Cortex of kidney (tissue), 1 donor: ENCODE results near the gene SEL1L2.
A peak's percentile ranks its signal among the peaks of the same experiment; 100 is the strongest.
"Not testable (repeated sequence)": the region's sequence is repeated elsewhere in the genome, so short reads cannot be mapped to it uniquely, and the experiment has no call there.

ENCODE experiments used
- DNase-seq: peaks from one replicate; lab custom pipeline; 2025; lab: John Stamatoyannopoulos, UW

The SEL1L2 gene, protein sequence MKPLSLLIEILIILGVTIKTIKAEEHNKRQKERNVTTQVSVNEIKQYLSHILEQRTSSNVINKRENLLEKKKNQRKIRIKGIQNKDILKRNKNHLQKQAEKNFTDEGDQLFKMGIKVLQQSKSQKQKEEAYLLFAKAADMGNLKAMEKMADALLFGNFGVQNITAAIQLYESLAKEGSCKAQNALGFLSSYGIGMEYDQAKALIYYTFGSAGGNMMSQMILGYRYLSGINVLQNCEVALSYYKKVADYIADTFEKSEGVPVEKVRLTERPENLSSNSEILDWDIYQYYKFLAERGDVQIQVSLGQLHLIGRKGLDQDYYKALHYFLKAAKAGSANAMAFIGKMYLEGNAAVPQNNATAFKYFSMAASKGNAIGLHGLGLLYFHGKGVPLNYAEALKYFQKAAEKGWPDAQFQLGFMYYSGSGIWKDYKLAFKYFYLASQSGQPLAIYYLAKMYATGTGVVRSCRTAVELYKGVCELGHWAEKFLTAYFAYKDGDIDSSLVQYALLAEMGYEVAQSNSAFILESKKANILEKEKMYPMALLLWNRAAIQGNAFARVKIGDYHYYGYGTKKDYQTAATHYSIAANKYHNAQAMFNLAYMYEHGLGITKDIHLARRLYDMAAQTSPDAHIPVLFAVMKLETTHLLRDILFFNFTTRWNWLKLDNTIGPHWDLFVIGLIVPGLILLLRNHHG

DNA sequence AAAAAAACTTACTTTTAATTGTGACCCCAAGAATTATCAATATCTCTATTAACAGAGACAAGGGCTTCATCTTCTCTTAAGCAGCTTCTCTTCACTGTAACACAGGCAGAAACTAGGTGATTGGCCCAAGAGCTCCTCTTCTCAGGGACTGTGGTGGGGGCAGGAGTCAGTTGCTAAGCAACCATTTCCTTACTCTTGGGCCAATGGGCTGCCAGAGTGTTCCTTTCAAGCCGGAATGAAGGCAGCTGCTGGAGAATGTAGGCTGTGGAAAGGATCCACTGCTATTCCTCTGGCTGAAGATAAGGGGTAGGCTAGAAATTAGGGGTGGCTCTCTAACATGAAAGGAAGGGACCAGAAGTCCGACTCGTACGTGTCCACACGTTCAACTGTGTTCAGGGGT lies at the start of gene SEL1L2:
Gene SEL1L2, minus strand, starts transcription at position 150 of the 400 bp plus-strand sequence. Its CDS starts 80 bp downstream, at position 70.
- no peak for DNase-seq

DNA sequence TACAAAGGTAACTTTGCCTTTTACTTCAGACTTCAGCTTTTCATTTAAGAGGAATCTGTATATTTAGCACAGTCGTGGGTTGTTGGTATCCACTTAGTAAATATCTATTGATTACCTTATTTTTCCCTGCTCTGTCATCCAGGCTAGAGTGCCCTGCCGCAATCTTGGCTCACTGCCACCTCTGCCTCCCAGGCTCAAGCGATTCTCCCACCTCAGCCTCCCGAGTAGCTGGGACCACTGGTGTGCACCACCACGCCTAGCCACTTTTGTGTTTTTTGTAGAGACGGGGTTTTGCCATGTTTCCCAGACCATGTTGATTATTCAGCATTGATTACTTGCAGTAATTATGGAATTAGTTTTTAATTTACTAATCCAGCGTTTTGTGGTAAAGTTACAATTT lies 46.2 kb upstream of the SEL1L2 start:
- DNase-seq, result no peak

DNA sequence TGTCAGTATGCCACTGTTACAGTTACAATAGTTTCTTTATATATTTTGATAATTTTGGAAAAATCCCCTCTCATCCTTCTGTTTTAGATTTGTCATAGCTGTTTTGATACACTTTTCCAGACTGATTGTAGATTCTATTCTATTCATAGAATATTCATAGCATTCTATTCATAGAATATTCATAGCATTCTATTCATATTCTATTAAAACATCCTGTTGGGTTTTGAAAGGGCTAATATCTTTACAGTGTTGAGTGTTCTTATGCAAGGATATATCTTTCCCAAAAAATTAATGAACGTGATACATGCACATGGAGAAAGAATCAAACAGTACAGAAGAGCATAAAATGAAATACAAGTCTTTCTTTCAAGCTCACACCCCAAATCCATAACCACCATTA lies 42.9 kb upstream of the SEL1L2 start:
- no peak for DNase-seq

DNA sequence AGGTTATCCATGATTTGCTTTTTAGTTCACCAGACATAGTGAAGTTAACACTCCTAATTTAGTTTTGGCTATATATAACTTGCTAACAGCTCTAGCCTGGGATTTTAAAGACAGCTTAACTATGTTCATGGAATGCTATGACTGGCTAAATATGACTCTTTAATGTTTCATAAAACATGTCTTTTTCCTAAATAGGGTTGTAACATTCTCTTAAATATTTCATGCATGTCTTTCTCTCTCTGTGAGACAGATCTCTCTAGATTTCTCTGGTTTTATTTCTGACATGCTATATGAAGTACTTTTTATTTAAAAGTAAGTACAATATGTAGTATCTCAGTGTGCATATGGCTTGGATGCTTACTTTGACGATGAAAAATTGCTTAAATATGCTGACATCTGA lies 40.6 kb upstream of the SEL1L2 start:
- DNase-seq, result no peak

DNA sequence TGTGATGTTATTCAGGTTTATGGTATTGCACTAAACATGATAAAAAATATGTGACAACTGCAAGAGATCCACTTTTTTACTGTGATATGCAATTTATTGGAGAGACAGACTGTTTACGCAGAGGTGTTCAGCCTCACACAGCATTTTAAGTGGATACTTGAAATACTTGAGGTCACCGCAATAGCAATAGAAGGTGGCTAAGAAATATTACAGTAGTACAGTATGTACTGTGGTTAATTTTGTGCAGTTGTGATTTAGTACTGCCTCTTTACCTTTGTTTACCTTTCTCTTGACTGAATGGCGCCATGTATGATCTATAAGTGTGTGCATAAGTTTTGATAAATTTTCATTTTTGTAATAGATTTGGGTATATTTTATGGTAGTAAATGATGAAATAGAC lies 22.3 kb upstream of the SEL1L2 start:
- no peak for DNase-seq

DNA sequence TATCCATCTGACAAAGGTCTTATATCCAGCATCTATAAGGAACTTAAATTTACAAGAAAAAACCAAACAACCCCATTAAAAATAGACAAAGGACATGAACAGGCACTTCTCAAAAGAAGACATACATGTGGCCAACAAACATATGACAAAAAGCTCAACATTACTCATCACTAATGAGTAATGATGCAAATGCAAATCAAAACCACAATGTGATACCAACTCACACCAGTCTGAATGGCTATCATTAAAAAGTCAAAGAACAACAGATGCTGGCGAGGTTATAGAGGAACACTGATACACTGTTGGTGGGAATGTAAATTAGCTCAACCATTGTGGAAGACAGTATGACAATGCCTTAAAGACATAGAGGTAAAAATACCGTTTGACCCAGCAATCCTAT lies 18.8 kb upstream of the SEL1L2 start:
- no peak for DNase-seq

DNA sequence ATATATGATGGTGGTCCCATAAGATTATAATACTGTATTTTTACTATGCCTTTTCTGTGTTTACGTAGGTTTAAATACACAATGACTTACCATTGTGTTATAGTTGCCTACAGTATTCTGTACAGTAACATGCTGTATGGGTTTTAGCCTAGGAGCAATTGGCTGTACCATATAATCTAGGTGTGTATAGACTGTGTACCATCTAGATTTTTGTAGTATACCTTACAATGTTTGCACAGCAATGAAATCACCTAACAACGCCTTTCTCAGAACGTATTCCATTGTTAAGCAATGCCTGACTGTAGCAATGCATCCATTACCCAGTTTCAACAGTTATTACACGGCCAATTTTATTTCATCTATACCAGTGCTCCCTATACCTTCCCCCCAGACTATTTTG lies 15.6 kb upstream of the SEL1L2 start:
- DNase-seq, result no peak

DNA sequence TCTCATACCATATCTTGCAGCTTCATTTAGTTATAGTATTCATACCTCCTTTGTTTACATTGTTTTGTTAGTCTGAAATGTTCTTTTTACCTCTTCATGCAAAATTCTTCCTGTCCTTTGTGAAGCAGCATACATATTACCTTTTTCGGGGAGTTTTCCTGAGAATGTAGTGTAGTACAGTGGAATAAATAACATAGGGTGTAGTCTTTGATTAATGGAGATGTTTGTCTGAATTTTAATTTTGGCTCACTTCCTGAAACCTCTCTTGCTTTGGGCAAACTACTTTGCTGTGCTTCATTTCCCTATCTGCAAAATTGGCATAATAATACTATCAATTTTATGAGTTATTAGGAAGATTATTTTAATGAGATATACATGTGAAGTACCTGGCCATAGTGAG lies 10.5 kb upstream of the SEL1L2 start:
- DNase-seq, result no peak

DNA sequence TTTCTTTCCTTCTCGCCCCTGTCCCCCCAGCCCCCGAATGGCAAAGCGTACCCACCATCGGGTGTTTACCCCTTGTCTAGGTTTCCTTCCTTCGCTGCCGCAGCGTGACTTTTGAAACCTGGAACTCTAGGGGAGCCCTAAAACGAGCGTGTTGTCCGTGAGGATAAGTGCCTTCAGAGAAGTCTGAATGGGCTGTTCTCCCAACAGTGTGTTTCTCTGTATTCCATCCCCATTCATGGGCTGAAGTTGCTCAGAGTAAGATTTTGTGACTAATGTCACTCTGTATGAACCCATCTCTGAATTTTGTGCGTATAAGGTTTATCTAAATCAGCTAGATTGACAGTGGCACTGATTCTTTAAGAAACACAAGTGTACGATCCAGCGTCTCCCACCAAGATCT lies 5.9 kb upstream of the SEL1L2 start:
- no peak for DNase-seq

DNA sequence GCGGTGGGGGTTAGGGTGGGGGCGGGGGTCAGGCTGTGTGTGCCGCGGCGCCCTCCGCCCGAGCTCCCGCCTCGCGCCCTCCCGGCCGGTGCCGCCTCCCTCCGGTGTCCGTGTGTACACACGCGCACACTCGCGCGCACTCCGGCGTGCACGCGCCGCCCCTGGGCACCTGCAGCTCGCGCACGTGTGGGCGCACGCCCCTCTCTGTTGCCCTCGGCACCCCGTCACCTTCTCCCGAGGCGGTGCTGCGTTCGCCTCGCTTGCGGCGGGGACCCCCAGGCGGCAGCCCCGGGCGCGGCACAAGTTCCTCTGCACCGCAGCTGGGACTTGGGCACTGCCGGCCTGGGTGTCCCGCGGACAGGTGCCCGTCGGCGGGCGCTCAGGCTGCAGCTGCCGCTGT lies 5.4 kb upstream of the SEL1L2 start:
- no peak for DNase-seq

DNA sequence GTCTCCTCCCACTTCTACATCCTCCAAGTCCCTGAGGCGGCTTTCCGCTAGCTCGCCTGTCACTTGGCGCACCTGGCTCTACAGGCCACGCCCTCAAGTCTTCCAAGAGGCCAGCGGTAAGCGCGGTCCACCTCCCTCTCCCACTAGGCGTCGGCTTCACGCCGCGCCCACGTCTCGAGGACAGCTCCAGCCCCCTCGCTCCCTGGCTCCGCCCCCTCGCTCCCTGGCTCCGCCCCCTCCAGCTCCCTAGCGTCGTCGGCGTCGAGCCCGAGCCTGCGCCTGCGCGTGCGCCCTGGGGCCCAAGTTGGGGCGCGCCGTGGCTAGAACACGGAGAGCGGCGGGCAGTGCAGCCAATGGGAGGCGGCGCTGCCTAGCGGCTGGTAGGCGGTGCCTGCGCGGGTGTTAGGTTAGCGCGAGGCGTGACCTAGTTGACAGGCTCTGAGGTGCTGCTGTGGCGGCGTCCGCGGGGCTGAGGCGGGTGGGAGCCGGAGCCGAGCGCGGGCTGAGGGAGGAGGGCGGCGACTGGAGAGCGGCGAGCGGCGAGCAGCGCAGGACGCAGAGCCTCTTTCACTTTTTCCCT lies 4.8 kb upstream of the SEL1L2 start, which contains the start of gene MACROD2:
Gene MACROD2, plus strand, starts transcription at position 431 of the 580 bp plus-strand sequence.
- peak; percentile 85 for DNase-seq

DNA sequence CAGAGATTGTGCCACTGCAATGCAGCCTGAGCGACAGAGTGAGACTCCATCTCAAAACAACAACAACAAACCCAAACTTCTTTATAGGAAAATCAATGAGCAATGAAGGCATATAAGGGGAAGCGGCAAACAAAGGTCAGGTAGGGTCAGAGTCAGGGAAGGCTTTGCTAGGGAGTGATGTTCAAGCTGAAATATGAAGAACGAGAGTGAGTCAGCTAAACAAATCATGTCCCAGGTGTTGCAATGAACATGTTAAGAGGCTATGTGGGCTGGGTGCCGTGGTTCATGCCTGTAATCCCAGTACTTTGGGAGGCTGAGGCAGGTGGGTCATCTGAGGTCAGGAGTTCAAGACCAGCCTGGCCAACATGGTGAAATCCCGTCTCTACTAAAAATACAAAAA lies 1.5 kb upstream of the SEL1L2 start:
- not testable (repeated sequence) for DNase-seq

DNA sequence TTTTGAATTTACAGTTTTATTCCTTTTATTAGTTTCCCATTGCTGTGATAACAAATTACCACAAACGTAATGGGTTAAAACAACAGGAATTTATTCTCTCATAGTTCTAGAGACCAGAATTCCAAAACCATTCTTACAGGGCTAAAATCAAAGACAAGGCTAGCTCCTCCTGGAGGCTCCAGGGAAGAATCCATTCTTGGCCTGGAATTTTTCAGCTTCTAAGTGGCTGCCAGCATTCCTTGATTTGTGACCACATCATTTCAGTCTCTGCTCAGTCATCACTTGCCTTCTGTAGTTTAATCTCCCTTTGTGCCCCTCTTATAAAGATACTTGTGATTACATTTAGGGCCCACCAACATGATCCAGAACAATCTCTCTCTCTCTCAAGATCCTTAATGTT lies 897 bp upstream of the SEL1L2 start:
- DNase-seq, result no peak

DNA sequence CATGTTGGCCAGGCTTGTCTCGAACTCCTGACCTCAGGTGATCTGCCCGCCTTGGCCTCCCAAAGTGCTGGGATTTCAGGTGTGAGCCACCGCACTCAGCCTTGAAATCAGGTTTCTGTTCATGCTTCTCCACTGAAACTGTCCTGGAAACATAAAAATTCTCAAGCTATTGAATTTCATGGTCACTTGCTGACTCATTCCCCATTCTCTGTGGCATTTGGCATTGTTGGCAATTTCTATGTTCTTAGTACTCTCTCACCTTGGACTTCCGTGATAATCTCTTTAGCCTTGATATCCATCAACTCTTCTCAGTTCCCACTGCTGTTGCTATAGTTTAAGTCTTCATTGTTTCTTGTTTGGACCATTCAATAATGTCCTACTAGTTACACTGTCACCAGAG lies 6.2 kb downstream of the SEL1L2 start:
- DNase-seq, result no peak

DNA sequence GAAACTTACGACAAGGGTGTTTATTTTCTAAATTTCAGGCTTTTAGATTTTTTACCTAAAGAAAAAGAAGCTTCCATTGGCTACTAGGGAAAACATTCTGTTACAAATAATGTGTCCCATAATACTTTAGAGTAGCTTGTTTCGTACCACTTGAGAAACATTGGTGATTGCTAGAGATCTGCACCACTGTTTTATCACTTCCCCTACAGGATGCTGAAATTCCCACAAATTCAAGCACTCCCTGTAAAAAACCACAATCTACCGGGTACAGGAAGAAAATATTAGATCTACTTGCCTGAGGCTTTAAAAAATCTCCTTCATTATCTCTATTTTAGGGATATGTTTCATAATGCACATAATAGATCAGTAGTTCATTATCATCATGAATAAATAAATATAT lies 29.9 kb downstream of the SEL1L2 start:
- no peak for DNase-seq

DNA sequence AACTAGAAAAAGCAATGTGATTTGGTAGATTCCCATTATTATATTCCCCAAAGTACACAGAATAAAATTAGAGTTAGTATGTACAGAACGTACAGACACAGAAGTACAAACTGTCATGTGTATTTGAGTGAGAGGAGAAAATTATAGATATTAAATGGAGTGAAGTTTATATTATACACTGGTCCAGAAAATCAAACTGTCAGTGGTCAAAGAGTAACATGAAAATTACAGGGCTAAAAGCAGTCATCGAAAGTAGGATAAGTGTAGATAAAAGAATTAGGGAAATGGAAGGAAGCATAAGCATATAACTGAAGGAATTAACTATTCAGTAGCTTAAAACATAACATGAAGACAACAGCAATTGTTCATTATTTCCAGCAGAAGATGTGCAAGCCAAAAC lies 30.3 kb downstream of the SEL1L2 start:
- no peak for DNase-seq

DNA sequence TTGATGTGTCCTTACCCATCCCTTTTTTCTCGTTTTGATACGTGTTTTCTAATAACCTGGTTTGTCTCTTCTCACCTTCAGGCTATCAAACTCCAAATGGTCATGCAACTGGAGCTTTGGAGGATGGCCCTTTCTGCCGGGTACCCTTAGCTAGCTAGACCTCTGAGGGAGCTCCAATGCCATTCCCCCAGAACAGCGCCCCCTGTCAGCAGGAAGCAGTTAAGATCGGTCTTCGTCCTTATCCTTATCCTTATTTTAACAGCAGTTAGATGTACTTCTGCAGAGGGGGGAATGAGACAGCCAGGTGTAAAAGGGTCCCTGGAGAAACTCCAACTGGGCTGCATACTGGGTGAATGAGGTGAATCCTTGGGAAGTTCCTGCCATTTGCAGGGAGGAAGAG lies 37.2 kb downstream of the SEL1L2 start:
- no peak for DNase-seq

DNA sequence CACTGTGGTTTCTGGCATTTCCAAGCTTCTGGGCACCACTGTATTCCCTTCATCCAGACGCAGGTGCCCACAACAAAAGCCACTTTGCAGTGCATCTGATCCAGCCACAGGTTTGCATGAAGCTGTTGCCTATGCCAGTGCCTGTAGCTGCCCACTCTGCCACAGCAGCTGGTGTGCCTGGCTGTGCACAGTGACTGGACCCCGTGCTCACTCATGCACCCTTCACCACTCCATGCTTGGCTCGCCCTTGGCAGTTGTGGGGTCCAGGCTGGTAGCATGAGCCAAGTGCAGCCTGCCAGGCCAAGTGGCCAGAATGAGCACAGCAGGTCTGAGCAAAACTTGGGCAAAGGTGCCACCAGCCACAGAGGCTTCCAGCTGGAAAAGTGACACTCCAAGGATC lies 42.7 kb downstream of the SEL1L2 start:
- DNase-seq, result no peak

DNA sequence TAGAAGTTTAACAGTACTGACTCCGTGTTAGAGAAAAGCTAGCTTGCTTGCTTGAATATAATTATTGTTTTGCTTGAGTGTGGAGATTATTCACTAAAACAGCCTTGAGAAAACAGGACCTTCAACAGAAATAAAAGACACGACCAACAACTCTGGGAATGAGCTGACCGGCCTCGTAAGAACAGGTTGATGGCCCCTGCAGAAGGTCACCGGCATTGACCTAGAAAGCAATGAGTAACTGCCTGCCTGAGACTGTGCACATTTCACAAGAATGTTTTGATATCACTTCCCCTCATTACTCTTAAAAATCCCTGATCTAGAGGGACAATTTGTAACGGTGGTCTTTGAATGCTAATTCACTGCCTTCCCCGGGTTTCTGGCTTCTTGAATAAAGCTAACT lies 49.4 kb downstream of the SEL1L2 start:
- no peak for DNase-seq

DNA sequence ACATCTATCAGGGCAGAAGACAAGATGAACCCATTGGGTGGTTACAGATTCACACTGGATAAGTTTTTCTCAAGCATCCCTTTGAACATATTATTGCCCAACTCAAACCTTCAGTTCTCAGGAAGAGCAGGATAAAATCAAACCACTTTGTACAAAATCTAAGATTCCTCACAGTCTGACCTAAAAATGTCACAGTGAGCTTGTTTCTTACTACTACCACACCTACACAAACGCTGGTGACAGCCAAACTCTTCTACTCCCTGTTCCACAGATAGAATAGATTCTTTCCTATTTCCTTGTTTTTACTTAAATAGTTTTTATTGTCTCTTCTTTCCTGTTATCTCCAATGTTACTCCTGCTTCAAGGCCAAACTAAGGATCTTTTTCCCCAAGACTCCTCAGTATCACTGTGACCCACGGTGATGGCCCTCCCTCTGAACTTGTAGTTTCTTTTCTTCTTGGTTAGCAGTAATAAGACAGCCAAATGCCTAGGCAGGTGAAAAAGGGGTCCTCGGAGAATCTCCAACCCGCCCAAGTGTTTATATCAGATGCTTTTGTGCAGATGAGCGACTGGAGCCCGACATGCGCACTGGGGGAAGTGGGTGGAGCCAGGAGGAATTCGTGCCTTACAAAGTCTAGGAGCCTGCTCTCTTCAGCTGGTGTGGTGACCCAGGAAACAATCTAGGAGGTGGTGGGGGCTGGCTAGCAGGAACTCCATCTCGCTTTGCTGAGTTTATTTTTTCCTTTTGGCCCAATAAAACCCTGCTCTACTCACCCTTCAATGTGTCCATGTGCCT lies 53.4 kb downstream of the SEL1L2 start:
- DNase-seq, result no peak

DNA sequence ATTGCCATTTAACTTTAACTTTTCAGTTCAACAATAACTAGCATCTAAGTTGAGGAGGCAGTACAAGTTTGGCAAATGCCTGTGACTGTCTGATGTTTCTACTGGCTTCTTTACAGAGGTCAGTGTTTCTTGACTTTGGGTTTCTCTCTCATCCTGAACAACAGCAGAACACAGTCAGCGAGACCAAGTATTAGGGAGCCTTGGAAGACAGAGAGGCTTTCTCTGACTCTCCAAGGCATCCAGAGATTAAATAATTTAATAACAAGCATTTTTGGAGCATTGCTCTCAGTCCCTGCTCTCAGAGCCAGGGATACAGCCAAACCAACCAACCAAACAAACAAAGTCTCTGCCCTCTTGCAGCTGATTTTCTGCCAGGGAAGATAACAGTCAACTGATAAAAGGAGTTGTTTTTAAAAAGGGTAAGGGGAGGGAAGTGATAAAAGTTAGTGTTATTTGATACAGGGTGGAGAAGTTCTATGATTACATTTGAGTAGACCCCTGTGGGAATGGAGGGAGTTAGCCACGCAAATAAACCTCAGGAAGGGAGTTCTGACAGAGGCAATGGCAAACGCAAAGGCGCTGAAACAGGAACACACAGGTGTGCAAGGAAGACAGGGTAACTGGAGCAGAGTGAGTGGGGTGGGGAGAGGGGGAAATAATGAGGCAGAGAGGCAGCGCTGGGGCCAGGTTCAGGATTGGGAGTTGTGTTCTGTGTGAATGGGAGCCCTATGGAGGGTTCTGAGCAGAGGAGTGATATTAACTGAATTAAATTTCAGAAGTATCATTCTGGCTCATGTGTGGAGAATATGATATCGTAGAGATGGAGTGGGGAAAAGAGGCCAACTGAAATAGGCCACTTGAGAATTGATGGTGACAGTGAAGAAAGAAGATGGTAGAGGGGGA lies 55.2 kb downstream of the SEL1L2 start:
- DNase-seq, result no peak
